ENCODE results near the gene C10orf71.

Gene C10orf71

GRCh38 chr10:49257154-49257553 lies 41.8 kb upstream of the C10orf71 start:
- DNase-seq, result no peak

GRCh38 chr10:49257626-49258349 lies 41.2 kb upstream of the C10orf71 start:
- no peak overlapping the region for H3K4me3 ChIP-seq (ENCODE audit: low read length)
- H3K4me1 ChIP-seq (ENCODE audit: low read length), result no peaks in the 10 kb centered on the region
- H3K9me2 ChIP-seq (replicated peaks; ENCODE audit: insufficient read depth, low read length), result no peaks in the 10 kb centered on the region
- H3K79me2 ChIP-seq (ENCODE audit: low read length), result no peaks in the 10 kb centered on the region
- H3K9ac ChIP-seq (ENCODE audit: low read length), result no peak overlapping the region
- no peaks in the 10 kb centered on the region for H3F3A ChIP-seq (ENCODE audit: insufficient read depth, low read length)
- no peaks in the 10 kb centered on the region for H3K36me3 ChIP-seq (replicated peaks; ENCODE audit: insufficient read depth, low read length)
- H2AFZ ChIP-seq (ENCODE audit: low read length), result no peak overlapping the region
- TF ChIP-seq EZH2 (optimal IDR thresholded peaks at IDR 0.05; ENCODE audit: low read depth, low read length) (no peak), EZH2phosphoT487 (IDR thresholded peaks at IDR 0.05; ENCODE audit: low read length) (no peak), CTCF (IDR thresholded peaks at IDR 0.05; ENCODE audit: low read length) (no peak)
- no peaks in the 10 kb centered on the region for H3K9me3 ChIP-seq (replicated peaks; ENCODE audit: insufficient read depth, low read length)
- H3K27ac ChIP-seq (ENCODE audit: low read length), result no peak overlapping the region
- H4K20me1 ChIP-seq (ENCODE audit: insufficient read depth, low read length), result no peaks in the 10 kb centered on the region
- H3K4me2 ChIP-seq (ENCODE audit: low read depth, low read length), result no peak overlapping the region
- DNase-seq, result no peak
- no peaks in the 10 kb centered on the region for H3K27me3 ChIP-seq (replicated peaks; ENCODE audit: insufficient read depth, low read length)

More at GRCh38 chr10:49257154-49257553, 41.8 kb upstream of the C10orf71 start:
- no peaks in the 10 kb centered on the region for H3K4me1 ChIP-seq (ENCODE audit: low read length)
- H3K9ac ChIP-seq (ENCODE audit: low read length), result no peak overlapping the region
- no peaks in the 10 kb centered on the region for H3F3A ChIP-seq (ENCODE audit: insufficient read depth, low read length)
- no peak overlapping the region for H2AFZ ChIP-seq (ENCODE audit: low read length)
- no peaks in the 10 kb centered on the region for H3K36me3 ChIP-seq (replicated peaks; ENCODE audit: insufficient read depth, low read length)
- H3K4me2 ChIP-seq (ENCODE audit: low read depth, low read length), result no peak overlapping the region
- H4K20me1 ChIP-seq (ENCODE audit: insufficient read depth, low read length), result no peaks in the 10 kb centered on the region
- TF ChIP-seq EZH2 (optimal IDR thresholded peaks at IDR 0.05; ENCODE audit: low read depth, low read length) (no peak), CTCF (IDR thresholded peaks at IDR 0.05; ENCODE audit: low read length) (no peak), EZH2phosphoT487 (IDR thresholded peaks at IDR 0.05; ENCODE audit: low read length) (no peak)
- no peaks in the 10 kb centered on the region for H3K9me2 ChIP-seq (replicated peaks; ENCODE audit: insufficient read depth, low read length)
- H3K27me3 ChIP-seq (replicated peaks; ENCODE audit: insufficient read depth, low read length), result no peaks in the 10 kb centered on the region
- no peaks in the 10 kb centered on the region for H3K79me2 ChIP-seq (ENCODE audit: low read length)
- no peaks in the 10 kb centered on the region for H3K9me3 ChIP-seq (replicated peaks; ENCODE audit: insufficient read depth, low read length)
- no peak overlapping the region for H3K27ac ChIP-seq (ENCODE audit: low read length)
- no peak overlapping the region for H3K4me3 ChIP-seq (ENCODE audit: low read length)

GRCh38 chr10:49258350-49258683 lies 40.7 kb upstream of the C10orf71 start:
- TF ChIP-seq EZH2phosphoT487 (IDR thresholded peaks at IDR 0.05; ENCODE audit: low read length) (no peak), CTCF (IDR thresholded peaks at IDR 0.05; ENCODE audit: low read length) (no peak), EZH2 (optimal IDR thresholded peaks at IDR 0.05; ENCODE audit: low read depth, low read length) (no peak)
- H3K27me3 ChIP-seq (replicated peaks; ENCODE audit: insufficient read depth, low read length), result no peaks in the 10 kb centered on the region
- no peak overlapping the region for H3K27ac ChIP-seq (ENCODE audit: low read length)
- no peaks in the 10 kb centered on the region for H3K79me2 ChIP-seq (ENCODE audit: low read length)
- H3K4me3 ChIP-seq (ENCODE audit: low read length), result no peak overlapping the region
- no peak overlapping the region for H3K9ac ChIP-seq (ENCODE audit: low read length)
- H3K9me2 ChIP-seq (replicated peaks; ENCODE audit: insufficient read depth, low read length), result no peaks in the 10 kb centered on the region
- H3F3A ChIP-seq (ENCODE audit: insufficient read depth, low read length), result no peaks in the 10 kb centered on the region
- H3K4me1 ChIP-seq (ENCODE audit: low read length), result no peaks in the 10 kb centered on the region
- no peak overlapping the region for H2AFZ ChIP-seq (ENCODE audit: low read length)
- H3K36me3 ChIP-seq (replicated peaks; ENCODE audit: insufficient read depth, low read length), result no peaks in the 10 kb centered on the region
- no peaks in the 10 kb centered on the region for H3K9me3 ChIP-seq (replicated peaks; ENCODE audit: insufficient read depth, low read length)
- no peak for DNase-seq
- no peak overlapping the region for H3K4me2 ChIP-seq (ENCODE audit: low read depth, low read length)
- H4K20me1 ChIP-seq (ENCODE audit: insufficient read depth, low read length), result no peaks in the 10 kb centered on the region
